HepG2 (cell line): Measurements from ENCODE around the gene TTC24. TPM values are rescaled to one million over a fixed set of nuclear protein-coding genes. Genes with fewer than 3 reads are reported as not detected.

ENCODE experiments used
- ATAC-seq: fragments of 200-7000 bp; cut with Tn5 transposase; 3 replicates; pipeline ENCODE4 v1.9.1; 2020; ENCODE audit warnings: mild to moderate bottlenecking, moderate library complexity
- BruUV-seq: library from RNA; stranded (reverse); fragments of 400-500 nt; replicated peaks from 2 replicates; lab custom pipeline; 2021; lab: Mats Ljungman, UMichigan
- CTCF ChIA-PET: fragments of 300-600 bp; formaldehyde crosslinking; extraction: SDS; loops from one replicate; lab custom pipeline; 2021; ENCODE audit warnings: low total read pairs, inconsistent platforms, low intra/inter-chr PET ratio; lab: Yijun Ruan, JAX
- POLR2A ChIA-PET: fragments of 350-600 bp; sonication (Branson Sonifier 250); formaldehyde crosslinking; loops from one replicate; lab custom pipeline; 2020; ENCODE audit warnings: antibody characterized with exemption, inconsistent platforms; lab: Yijun Ruan, JAX
- DNase-seq: peaks from one replicate; pipeline ENCODE4 v3.0.0-alpha.2; 2015; ENCODE audit warnings: low spot score
- FAIRE-seq: peaks from 3 replicates; lab custom pipeline; 2011; peaks lifted over from hg19 to GRCh38; lab: Jason Lieb, UNC
- H2AFZ ChIP-seq: one replicate; pipeline ENCODE4 v1.6.1; 2011; ENCODE audit warnings: low read length, inconsistent platforms
- H3K27ac ChIP-seq: fragments of 300-600 bp; 3 replicates; pipeline ENCODE4 v1.8.0; 2011; ENCODE audit warnings: mixed run types, mild to moderate bottlenecking, mixed read lengths, low read length, inconsistent platforms; ENCODE audit not compliant: insufficient read depth; ENCODE audit errors: extremely low read length
- H3K27me3 ChIP-seq, 2 experiments: fragments of 200-600 bp in 1 of 2; 2 replicates in 1 of 2; 3 replicates in 1 of 2; pipeline versions ENCODE4 v1.6.0 to v1.8.0; 2011; ENCODE audit warnings: low read length in 2 of 2, mild to moderate bottlenecking in 2 of 2, moderate library complexity in 2 of 2, inconsistent platforms in 1 of 2; ENCODE audit not compliant: insufficient read depth in 2 of 2, control insufficient read depth in 1 of 2
- H3K36me3 ChIP-seq, 2 experiments: fragments of 200-600 bp in 1 of 2; replicated peaks in 1 of 2; 2 replicates in 1 of 2; 3 replicates in 1 of 2; pipeline versions ENCODE4 v1.5.1 to v1.8.0; 2011; ENCODE audit warnings: low read length in 2 of 2, inconsistent platforms in 1 of 2; ENCODE audit not compliant: insufficient read depth in 2 of 2, control insufficient read depth in 1 of 2
- H3K4me1 ChIP-seq: 2 replicates; pipeline ENCODE4 v1.5.1; 2012; ENCODE audit warnings: low read length, inconsistent platforms; ENCODE audit not compliant: insufficient read depth
- H3K4me2 ChIP-seq: 2 replicates; pipeline ENCODE4 v1.6.0; 2011; ENCODE audit warnings: low read depth, low read length, inconsistent platforms
- H3K4me3 ChIP-seq, 3 experiments: fragments of 200-600 bp in 1 of 3; sonication (generic), shearing (Covaris generic) in 1 of 3; replicated peaks in 1 of 3; 2 replicates each; pipeline ENCODE4 v1.5.1; 2011 to 2016; ENCODE audit warnings: low read length in 3 of 3, inconsistent platforms in 2 of 3, low read depth in 2 of 3, mild to moderate bottlenecking in 2 of 3, control low read depth in 1 of 3, mixed read lengths in 1 of 3; ENCODE audit not compliant: insufficient read depth in 1 of 3
- H3K79me2 ChIP-seq: one replicate; pipeline ENCODE4 v1.6.1; 2011; ENCODE audit warnings: low read length, inconsistent platforms; ENCODE audit not compliant: insufficient read depth
- H3K9ac ChIP-seq: 2 replicates; pipeline ENCODE4 v1.6.0; 2011; ENCODE audit warnings: mild to moderate bottlenecking, low read depth, low read length, inconsistent platforms; ENCODE audit not compliant: insufficient read depth
- H3K9me3 ChIP-seq: 2 replicates; pipeline ENCODE4 v1.5.1; 2012; ENCODE audit warnings: mild to moderate bottlenecking, low read length
- H4K20me1 ChIP-seq: 2 replicates; pipeline ENCODE4 v1.6.0; 2011; ENCODE audit warnings: inconsistent platforms, mild to moderate bottlenecking, low read length, moderate library complexity; ENCODE audit not compliant: insufficient read depth
- CREBL2 ChIP-seq: sonication (generic); formaldehyde crosslinking; IDR thresholded peaks from 2 replicates; pipeline ENCODE4 v1.8.1; 2023; ENCODE audit warnings: missing genetic modification reagents, mild to moderate bottlenecking, borderline replicate concordance
- DDIT3 ChIP-seq: sonication (generic); formaldehyde crosslinking; IDR thresholded peaks from 2 replicates; pipeline ENCODE4 v1.4.0; 2020; ENCODE audit warnings: mild to moderate bottlenecking, missing genetic modification reagents
- ELF1 ChIP-seq: sonication (generic); formaldehyde crosslinking; IDR thresholded peaks from 2 replicates; pipeline ENCODE4 v1.4.0; 2020; ENCODE audit warnings: missing genetic modification reagents
- FLYWCH1 ChIP-seq: sonication (generic); formaldehyde crosslinking; IDR thresholded peaks from 2 replicates; pipeline ENCODE4 v1.8.1; 2023; ENCODE audit warnings: mild to moderate bottlenecking, missing genetic modification reagents
- MXD1 ChIP-seq: sonication (generic); formaldehyde crosslinking; IDR thresholded peaks from 2 replicates; pipeline ENCODE4 v1.4.0; 2020; ENCODE audit warnings: mild to moderate bottlenecking, missing genetic modification reagents
- NFKB2 ChIP-seq: sonication (generic); formaldehyde crosslinking; IDR thresholded peaks from 2 replicates; pipeline ENCODE4 v1.4.0; 2020; ENCODE audit warnings: missing genetic modification reagents, borderline replicate concordance
- SATB2 ChIP-seq: sonication (generic); formaldehyde crosslinking; IDR thresholded peaks from 2 replicates; pipeline ENCODE4 v1.5.0; 2020; ENCODE audit warnings: missing genetic modification reagents
- THAP8 ChIP-seq: sonication (generic); formaldehyde crosslinking; IDR thresholded peaks from 2 replicates; pipeline ENCODE4 v1.5.1; 2020; ENCODE audit warnings: missing genetic modification reagents, mild to moderate bottlenecking, borderline replicate concordance
- ZNF773 ChIP-seq: sonication (generic); formaldehyde crosslinking; IDR thresholded peaks from 2 replicates; pipeline ENCODE4 v1.4.0; 2020; ENCODE audit warnings: missing genetic modification reagents, borderline replicate concordance
- ZNF781 ChIP-seq: sonication (generic); formaldehyde crosslinking; IDR thresholded peaks from 2 replicates; pipeline ENCODE4 v1.5.1; 2020; ENCODE audit warnings: borderline replicate concordance, mild to moderate bottlenecking, missing genetic modification reagents; ENCODE audit errors: not compliant biosample characterization
- WGBS: methylation state at CpG from one replicate; pipeline ENCODE4 v1.1.6; 2017; ENCODE audit warnings: low lambda C conversion rate; 5-methylcytosine and 5-hydroxymethylcytosine counted together
- in situ Hi-C: cut with HindIII; loops from 2 replicates; pipeline ENCODE4 v1.10.0; 2017; ENCODE audit warnings: low pct_unique_long_range_greater_than_20kb; ENCODE audit not compliant: extremely low pct_ligation_motif_present
- intact Hi-C: fragments of 100-400 bp; cut with micrococcal nuclease; formaldehyde crosslinking; loops from one replicate; pipeline ENCODE4 v1.10.0; 2022; ENCODE audit not compliant: unreplicated experiment
- polyA plus RNA-seq, 8 experiments: library from polyadenylated mRNA; depleted of rRNA in 3 of 8; stranded (reverse) in 7 of 8; unstranded in 1 of 8; fragments of >200 nt; fragmentation: Illumina TruSeq in 4 of 8; extraction: Trizol in 4 of 8; gene quantifications; 2 replicates each; pipeline versions ENCODE4 v1.2.1 to v1.2.3, GENCODE V29; 2011 to 2016; ENCODE audit warnings: low read depth in 4 of 8, missing spikeins in 1 of 8, mixed read lengths in 1 of 8; ENCODE audit not compliant: insufficient read depth in 1 of 8
- total RNA-seq, 5 experiments: library from RNA; depleted of rRNA; stranded (reverse); fragments of >200 nt; fragmentation: Illumina TruSeq; extraction: Trizol; gene quantifications; 2 replicates each; pipeline ENCODE4 v1.2.3, GENCODE V29; 2016; ENCODE audit warnings: low read depth in 1 of 5

The TTC24 gene
- total and polyA plus RNA-seq, 2 of the 13 experiments (the other 11 are each of a cell fraction or from before 2014, with no cell fraction given): 0.13 to 0.18 TPM

- POLR2A ChIA-PET: no interaction called here
- peaks cover 4 to 29% of the 10 kb centered on the region in 2 experiments; a peak in 4 of 5 replicates for H3K36me3 ChIP-seq
- no TSS peak for BruUV-seq
Observed at GRCh38 chr1:156547434-156547833, 32.1 kb upstream of the TTC24 start.

GRCh38 chr1:156547982-156548381, 31.5 kb upstream of the TTC24 start:
- Histone ChIP-seq H3K27me3 (no peaks in the 10 kb centered on the region), H3K4me3 (no peak overlapping the region), H3K9me3 (no peaks in the 10 kb centered on the region), H3K79me2 (no peaks in the 10 kb centered on the region), H4K20me1 (no peaks in the 10 kb centered on the region), H3K4me1 (peaks cover 15% of the 10 kb centered on the region), H3K36me3 (peaks cover 4 to 29% of the 10 kb centered on the region in 2 experiments; a peak in 4 of 5 replicates), H3K27ac (no peak overlapping the region), H3K9ac (no peak overlapping the region), H3K4me2 (no peak overlapping the region), H2AFZ (no peak overlapping the region)
- in situ Hi-C loops: no loop called here
- ChIA-PET POLR2A (no interaction called here), CTCF (no interaction called here)
- WGBS: 97% methylated on average over 8 of the region's 9 CpGs
- ATAC-seq (no peak), DNase-seq (no peak), FAIRE-seq (no peak)
- intact Hi-C loops: no loop called here
- TF ChIP-seq DDIT3: no peak
- no peak for TF ChIP-seq SATB2
- TF ChIP-seq MXD1 (CRISPR knock-in tag): no peak
- no peak for TF ChIP-seq THAP8 (CRISPR knock-in tag)
- BruUV-seq: no TSS peak

More at GRCh38 chr1:156547434-156547833, 32.1 kb upstream of the TTC24 start:
- no peak overlapping the region for H3K4me3 ChIP-seq
- no peak overlapping the region for H3K9ac ChIP-seq
- no peak for FAIRE-seq
- no peak overlapping the region for H2AFZ ChIP-seq
- H3K4me1 ChIP-seq: peaks cover 15% of the 10 kb centered on the region
- TF ChIP-seq ELF1 (CRISPR knock-in tag): no peak
- no peak for TF ChIP-seq CREBL2 (CRISPR knock-in tag)
- no peak for TF ChIP-seq ZNF781 (CRISPR knock-in tag)
- no peak for TF ChIP-seq ZNF773
- TF ChIP-seq NFKB2 (CRISPR knock-in tag): no peak
- TF ChIP-seq FLYWCH1 (CRISPR knock-in tag): no peak
- DNase-seq: no peak
- CTCF ChIA-PET: no interaction called here
- in situ Hi-C loops: no loop called here
- no peaks in the 10 kb centered on the region for H4K20me1 ChIP-seq
- H3K9me3 ChIP-seq: no peaks in the 10 kb centered on the region
- WGBS: 97% methylated on average over 4 of the region's 4 CpGs
- intact Hi-C loops: no loop called here
- no peak for ATAC-seq
- no peak overlapping the region for H3K4me2 ChIP-seq
- no peaks in the 10 kb centered on the region for H3K79me2 ChIP-seq
- no peak overlapping the region for H3K27ac ChIP-seq
- H3K27me3 ChIP-seq: no peaks in the 10 kb centered on the region
